HG03159 (cell line): Measurements from ENCODE around the gene CAT.
A peak's percentile ranks its signal among the peaks of the same experiment; 100 is the strongest.

Source experiments
- ATAC-seq: cut with Tn5 transposase; IDR thresholded peaks from one replicate; pipeline ENCODE4 v1.9.1; 2021; ENCODE audit warnings: mild to moderate bottlenecking, moderate library complexity; ENCODE audit not compliant: unreplicated experiment

The CAT gene

DNA sequence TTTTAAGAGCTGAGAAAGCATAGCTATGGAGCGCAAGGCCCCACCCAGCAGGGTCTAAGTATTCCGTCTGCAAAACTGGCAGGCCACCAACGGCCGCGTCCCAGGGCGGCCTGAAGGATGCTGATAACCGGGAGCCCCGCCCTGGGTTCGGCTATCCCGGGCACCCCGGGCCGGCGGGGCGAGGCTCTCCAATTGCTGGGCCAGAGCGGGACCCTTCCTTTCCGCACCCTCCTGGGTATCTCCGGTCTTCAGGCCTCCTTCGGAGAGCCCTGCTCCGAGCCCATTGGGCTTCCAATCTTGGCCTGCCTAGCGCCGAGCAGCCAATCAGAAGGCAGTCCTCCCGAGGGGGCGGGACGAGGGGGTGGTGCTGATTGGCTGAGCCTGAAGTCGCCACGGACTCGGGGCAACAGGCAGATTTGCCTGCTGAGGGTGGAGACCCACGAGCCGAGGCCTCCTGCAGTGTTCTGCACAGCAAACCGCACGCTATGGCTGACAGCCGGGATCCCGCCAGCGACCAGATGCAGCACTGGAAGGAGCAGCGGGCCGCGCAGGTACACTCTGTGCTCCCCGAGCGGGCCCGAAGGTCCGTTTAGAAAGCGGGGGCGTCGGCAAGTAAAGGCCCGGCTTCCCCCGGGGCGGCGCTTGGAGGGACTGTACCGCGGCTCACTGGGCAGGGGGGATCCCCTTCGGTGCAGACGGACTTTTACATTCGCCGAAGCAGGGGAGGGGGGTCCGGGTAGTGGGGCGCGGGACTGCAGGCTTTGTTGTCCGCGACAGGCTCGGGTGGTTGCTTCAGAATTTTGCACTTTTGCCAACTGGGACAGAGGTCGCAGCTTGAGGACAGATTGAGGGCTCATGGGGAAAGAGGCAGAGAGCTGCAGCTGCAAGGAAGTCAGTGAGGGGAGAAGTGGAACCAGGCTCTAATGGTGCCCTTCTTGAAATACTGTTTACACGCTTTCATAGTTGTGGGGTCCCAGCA is at the start of gene CAT:
Gene CAT, plus strand, starts transcription at position 406 of the 979 bp plus-strand sequence. Its CDS starts 80 bp downstream, at position 486.
- ATAC-seq, result peak; percentile 98

DNA sequence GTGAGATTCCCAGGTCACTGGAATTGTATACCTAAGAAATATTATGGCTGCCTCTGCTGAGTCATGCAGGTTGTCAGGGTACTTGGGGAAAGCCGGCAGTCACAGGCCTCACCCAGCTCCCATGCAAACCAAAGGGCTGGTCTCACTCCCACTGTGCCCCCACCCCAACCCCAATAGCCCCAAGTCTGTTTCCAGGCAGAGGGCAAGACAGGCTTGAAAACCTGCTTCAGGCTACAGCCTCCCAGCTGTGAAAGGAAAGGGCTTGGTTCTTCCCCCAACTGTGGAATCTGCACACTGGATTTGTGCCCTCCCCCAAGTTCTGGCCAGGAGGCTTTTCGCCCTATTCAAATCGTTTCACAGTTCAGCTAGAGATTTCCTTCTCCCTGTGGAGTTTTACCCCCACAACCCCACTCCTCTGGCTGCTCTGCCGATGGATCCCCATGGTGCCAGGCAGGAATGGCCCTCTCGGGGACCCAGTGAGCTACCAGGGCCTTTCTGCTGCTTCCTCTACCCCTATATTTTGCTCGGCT is 43.9 kb upstream of the CAT start:
- no peak for ATAC-seq

DNA sequence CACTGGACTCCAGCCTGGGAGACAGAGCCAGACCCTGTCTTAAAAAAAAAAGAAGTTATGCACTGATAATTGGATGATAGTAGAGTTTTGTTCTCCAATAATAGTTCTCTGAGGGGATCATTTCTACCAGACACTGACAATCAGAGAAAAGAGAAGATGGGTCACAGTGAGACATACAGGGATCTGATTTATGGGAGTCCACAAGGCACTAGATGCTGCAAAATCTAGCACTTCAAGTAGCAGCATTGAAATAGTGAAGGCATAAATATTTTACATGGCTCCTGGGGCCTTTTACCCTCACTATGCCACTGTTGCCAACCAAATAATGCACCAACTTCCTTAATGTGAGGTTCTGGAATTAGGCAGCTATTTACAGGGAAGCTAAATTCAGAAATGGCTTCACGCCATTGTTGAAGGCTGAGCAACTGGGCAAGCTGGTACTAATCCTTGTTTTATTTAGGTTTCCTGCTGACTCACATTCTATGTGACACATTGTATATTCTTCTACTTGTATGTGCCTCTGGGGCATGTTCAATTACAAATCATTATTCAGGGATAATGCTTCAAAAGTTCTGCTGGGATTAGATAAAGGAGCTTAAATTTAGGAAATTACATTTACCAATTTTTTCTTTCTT is 42.7 kb upstream of the CAT start:
- no peak for ATAC-seq

DNA sequence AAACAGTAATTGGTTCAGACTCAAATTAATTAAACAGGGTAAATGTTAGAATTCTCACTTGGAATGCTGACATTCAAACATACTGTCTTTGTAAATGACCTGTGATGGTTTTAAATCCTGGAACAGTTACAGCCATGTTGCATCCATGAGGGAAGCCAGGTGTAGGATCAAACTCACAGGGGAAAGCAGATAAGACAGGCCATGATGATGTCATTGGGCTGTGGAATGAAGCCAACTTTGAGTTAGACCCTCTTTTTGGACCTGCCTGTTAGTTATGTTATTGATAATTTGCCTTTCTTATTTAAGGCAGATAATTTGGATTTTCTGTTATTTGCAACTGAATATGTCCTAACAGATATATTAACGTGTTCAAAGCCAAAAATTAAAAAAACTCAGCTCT is 41.6 kb upstream of the CAT start:
- ATAC-seq, result no peak

DNA sequence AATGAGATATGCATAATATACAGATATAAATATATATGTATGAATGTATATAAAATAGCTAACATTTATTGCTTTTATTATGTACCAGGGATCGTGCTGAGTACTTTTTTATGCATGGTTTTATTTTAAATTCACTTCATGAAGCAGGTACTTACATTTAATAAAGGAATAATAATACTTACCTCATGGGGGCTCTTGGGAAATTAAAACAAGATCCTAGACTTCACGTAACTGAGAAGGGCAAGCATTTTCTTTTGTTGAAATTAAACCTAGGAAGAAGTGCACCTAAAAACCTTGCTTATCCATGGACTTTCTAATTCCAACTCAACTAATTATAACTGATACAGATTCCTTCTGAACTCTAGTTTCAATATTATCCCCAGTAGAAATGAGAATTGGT is 40.9 kb upstream of the CAT start:
- no peak for ATAC-seq

DNA sequence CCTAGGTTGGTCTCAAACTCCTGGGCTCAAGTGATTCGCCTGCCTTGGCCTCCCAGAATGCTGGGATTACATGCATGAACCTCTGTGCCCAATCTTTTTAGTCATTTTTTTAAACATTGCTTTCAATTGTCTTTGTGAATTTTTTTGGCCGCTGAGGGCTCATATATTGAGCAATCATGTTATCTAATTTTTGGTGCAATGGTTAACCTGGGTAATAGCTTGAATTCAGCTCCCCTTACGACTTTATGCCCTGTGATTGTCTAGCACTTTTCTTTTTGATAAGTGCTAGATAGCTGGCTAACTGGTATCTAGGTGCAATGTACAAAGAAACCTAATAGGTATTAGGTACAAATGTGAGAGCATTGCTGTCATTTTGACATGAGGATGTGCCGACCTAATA is 35.3 kb upstream of the CAT start:
- ATAC-seq, result no peak

DNA sequence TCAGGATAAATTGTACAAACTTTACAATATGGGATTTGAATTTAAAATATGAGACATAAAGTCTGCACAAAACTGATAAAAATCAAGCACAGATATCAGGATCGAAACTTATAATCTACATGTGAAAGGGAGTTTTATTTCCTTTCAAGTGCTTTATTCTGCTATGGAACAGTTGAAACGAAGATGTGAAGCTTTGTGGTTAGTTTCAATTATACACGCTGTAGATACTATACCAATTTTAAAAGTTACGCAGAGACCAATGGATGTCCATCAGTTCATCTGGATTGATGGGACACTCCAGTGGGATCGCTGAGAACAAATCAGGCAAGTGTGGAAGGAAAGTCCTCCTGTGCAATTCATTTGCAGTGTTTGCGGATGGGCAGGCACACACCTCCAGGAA is 34.5 kb upstream of the CAT start:
- ATAC-seq, result no peak

DNA sequence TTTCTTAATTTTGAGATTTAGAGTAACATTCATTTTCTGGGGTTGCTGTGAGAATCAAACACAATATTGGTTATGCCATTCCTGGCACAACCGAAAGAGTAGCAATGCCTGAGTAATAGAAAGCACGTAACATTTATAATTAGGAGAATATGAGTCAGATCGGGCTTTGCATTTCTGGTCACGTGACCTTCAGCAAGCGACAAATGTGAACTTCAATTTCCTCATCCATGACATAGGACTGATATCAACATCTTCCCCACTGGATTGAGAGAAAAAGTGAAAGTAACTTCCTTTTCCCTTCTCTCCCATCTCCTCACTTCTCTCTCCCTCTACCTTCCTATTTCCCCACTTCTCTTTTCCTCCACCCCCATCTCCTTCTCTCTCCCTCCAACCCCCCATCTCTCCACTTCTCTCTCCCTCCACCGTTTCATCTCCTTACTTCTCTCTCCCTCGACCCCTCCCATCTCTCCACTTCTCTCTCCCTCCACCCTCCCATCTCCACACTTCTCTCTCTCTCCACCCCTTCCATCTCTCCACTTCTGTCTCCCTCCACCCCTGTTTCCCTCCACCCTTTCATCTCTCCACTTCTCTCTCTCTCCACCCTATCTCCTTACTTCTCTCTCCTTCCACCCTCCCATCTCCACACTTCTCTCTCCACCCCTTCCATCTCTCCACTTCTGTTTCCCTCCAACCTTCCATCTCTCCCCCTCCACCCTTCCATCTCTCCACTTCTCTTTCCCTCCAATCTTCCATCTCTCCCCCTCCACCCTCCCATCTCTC is 33.5 kb upstream of the CAT start:
- no peak for ATAC-seq

DNA sequence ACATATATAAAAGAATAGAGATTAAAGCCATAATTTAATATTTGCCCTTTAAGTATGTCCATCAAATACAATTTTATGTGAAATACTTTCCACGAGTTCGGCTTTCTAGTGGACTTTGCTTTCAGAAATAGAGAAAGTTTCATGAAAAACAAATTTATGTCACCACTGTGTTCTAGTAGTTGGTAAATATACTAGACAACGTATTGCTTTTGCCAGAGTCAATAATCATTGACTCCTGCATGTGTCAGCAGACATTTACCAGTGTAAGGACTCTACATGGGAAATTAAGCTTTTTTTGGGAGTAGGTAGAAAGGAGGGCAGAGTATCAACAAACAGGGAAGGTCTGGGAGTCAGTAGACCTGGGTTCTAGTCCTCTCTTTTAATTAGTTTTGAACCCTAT is 32.3 kb upstream of the CAT start:
- ATAC-seq, result no peak

DNA sequence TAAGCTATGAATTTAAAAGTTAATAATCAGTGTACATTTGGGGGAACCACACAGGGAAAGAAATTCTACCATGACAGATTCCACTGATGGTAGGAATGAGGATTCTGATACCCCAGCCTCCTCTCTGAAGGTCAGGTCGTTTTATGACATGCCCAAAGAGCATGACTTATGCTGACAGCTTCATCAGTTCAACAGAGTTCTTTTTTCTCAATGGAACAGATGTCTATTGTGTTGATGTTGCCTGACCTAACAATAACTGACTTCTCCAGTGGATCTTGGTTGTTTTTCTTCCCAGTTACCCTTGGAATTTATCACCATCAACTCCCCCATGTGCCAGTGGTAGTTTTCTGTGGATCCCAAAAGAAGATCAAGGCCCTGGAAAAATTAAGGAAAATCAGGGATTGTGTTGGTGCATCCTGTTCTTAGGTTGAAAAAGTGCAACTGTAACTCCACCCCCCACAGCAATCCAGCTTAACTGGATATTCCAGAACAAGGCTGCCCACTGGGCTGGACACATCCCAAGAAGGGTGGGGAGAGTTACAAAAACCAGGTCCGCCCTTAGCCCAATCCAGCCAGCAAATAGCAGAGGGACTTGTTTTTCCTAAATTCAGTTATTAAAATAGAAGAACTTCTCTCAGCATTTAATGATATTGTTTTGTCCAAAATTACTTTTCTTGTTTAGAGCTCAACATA is 31.5 kb upstream of the CAT start:
- no peak for ATAC-seq

DNA sequence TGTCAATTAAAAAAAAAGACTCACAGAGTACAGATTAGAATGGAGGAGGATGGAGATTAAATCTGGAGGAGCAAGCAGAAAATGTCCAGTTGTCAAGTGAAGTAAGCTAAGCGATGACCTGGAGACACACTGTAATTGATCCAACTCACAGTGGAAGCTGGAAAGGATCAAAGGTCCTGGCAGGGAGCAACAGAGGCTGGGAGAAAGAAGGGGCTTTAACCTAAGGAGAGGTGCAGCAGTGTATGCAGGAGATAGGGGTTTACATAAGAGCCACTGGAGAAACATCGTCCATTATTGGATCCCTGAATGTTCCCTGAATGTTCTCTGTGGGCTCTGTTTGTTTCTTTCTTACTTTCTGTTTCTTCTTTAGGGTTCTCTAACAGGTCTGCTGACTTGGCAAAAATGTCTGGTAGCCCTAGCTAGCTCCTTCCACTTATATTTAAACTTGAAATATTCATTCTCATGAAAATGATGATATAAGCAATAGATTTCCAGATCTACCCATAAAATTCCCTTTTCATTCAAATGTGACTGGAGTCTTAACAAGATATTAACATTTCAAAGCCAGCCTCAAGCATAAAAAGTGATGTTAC is 30.1 kb upstream of the CAT start:
- ATAC-seq, result no peak

DNA sequence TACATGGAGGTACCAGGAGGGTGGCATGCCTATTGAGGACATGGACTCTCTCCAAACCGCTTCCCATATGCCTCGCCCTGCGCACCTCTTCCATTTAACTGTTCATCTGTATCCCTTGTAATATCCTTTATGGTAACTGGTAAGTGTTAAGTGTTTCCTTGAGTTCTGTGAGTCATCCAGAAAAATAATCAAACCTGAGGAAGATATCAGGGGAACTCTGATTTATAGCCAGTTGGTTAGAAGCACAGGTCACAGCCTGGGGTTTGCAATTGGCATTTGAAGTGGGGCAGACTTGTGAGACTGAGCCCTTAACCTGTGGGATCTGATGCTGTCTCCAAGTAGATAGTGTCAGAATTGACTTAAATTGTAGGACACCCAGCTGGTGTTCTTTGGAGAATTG is 27.6 kb upstream of the CAT start:
- no peak for ATAC-seq

DNA sequence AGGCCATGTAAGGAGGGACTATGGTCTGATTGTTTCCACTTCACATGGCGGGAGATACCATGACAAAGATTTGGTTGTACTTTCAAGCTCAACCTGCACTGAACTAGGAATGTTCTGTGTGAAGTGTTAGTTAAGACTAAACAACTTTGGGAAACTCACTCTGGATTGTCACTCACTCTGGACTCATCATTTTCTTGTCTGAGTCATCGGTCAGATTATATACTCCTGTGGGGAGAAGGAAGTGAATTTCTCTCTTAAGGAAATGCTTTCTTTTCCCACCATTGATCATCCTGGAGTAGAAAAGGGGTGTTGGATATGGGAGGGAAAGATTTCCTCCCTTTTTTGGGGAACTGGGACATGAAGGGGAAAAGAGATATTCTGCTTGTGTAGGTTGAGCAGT is 26.9 kb upstream of the CAT start:
- ATAC-seq, result no peak

DNA sequence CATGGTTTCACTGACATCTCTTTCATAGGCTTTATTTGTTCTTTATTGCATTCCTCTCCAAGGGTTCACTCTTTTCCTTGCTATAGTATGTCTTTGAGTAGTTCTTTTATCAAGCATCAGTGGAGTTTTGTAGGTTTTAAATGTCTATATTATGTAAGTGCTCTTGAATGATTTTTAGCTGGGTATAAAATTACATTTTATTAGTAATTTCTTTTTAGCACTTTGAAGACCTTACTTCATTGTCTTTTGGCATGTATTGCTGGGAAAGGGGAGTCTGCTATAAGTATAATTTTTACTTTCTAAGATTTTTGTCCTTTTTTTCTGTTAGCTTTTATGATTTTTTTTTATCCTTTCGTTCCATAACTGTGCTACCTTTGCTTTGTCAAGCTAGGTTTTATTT is 25.5 kb upstream of the CAT start:
- no peak for ATAC-seq

DNA sequence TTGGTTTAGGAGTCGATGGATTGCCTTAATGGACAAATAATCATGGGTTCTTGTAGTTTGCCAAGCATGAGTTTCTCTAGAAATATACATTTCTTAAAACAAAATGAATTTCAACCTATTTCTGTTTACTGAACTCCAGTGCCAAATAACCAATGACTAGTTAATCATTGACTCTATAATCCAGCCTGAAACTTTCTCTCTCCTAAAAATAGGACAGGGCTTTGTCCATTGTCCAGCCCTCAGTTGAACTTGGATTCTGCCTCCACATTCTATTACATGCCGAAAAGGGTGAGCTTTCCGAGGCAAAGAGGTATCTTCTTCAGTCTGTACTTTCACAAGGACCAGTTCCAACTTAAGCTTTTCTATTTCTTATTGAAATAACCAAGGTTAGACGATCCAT is 23.2 kb upstream of the CAT start:
- no peak for ATAC-seq

DNA sequence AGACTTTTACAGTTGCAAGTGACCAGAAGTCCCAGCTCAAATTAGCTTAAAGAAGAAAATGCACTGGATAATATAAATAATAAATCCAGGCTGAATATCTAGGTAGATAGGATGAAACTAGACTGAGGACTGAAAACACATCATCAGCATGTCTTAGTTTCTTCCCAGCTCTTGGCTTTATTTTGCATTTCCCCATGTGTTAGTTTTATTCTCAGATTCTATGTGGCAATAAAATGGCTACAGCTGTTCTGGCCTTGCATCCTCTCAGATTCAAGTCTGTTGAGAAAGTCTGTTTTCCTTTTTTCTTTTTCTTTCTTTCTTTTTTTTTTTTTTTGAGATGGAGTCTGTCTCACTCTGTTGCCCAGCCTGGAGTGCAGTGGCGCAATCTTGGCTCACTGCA is 22.6 kb upstream of the CAT start:
- ATAC-seq, result no peak

DNA sequence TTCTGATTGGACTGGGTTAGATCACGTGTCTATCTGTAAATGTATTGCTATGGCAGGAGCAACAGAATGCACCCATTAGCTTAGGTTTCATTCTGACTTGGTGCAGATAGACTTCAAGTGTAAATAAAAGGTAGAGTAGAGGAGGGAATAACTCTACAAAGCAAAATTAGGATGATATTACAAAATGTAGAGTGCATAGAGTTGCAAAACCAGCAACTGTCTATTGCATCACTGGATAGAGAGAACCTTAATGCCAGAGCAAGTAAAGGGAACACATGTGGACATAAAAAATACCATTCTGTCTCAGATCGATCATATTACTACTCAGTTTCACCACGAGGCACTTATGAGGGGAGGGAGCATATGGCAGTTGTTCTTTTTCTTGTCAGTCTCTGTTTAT is 22.0 kb upstream of the CAT start:
- no peak for ATAC-seq

DNA sequence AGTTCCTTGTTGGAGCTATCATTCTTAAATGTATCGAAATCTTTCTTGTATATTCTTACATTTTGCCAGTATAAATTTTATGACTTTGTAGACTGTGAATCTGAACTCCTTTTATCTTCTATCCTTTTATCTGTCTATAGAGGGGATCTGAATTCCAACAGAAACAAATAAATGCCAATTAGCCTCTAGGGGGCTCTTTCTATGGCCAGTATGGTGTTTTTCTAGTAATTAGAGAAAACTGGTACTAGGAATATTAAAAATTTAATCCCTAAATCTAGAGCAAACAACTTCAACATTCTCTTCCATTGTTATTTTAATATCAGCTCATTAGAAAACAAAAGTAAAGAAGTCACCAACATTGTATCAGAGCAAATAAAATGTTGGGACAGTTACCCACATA is 21.5 kb upstream of the CAT start:
- no peak for ATAC-seq

DNA sequence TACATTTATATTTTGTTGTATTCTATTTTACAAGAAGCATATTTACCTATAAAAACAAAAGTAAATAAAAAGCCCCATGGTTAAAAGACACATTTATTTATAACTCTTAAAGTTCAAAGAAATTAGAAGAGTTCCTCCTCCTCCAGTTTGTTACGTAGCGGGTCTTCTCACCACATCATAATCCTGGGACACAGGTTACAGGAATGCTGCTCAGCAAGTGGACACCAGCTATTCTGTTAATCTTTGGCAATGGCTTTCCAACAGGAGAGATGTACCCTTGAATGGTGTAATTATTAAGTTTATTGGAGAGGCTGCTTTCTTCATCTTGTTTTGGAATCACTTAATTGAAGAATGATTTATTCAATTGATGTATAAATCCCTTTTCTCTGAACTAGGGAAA is 19.6 kb upstream of the CAT start:
- no peak for ATAC-seq

DNA sequence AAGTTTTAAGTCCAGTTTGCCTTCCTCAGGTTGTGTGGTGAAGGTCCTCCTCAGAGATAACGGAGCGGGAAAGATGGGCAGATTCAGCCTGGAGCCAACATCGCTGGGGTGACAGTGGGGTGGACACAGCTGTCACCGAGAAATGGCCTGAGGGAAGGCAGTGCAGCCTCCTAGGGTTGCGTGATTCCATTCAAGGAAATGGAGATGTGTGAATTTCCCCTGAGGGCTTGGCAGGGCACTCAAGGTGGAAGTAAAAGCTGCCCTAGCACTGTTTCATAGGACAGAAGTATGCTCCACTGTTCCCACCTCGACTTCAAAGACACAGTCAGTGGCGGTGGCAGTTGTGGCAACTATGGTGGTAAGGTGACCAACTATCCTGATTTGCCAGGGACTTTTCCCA is 15.4 kb upstream of the CAT start:
- ATAC-seq, result no peak
